GM03348 (cell line): ENCODE results near the gene GRIA4.
A peak's percentile ranks its signal among the peaks of the same experiment; 100 is the strongest.

ENCODE experiments used
- DNase-seq: peaks from one replicate; pipeline ENCODE4 v3.0.0; 2012; ENCODE audit warnings: low spot score

GRIA4 gene

GRCh38 chr11:105609832-105610781, at the start of gene GRIA4:
Gene GRIA4, plus strand, starts transcription at chr11:105610073. Its CDS starts 925 bp downstream, at chr11:105610998.
- peak; percentile 38 for DNase-seq

GRCh38 chr11:105573091-105573490, 36.8 kb upstream of the GRIA4 start:
- DNase-seq: no peak

- DNase-seq: no peak
Measured at GRCh38 chr11:105574974-105575373, 34.9 kb upstream of the GRIA4 start.

- no peak for DNase-seq
Measured at GRCh38 chr11:105577641-105578040, 32.2 kb upstream of the GRIA4 start.

- no peak for DNase-seq
Measured at GRCh38 chr11:105579111-105579510, 30.8 kb upstream of the GRIA4 start.

- DNase-seq: no peak
Measured at GRCh38 chr11:105582497-105582896, 27.4 kb upstream of the GRIA4 start.

- DNase-seq: peak; percentile 40
Measured at GRCh38 chr11:105588001-105588400, 21.9 kb upstream of the GRIA4 start.

GRCh38 chr11:105589346-105589745, 20.5 kb upstream of the GRIA4 start:
- DNase-seq: no peak

GRCh38 chr11:105592035-105592434, 17.8 kb upstream of the GRIA4 start:
- no peak for DNase-seq

- DNase-seq: no peak
Measured at GRCh38 chr11:105598371-105598770, 11.5 kb upstream of the GRIA4 start.

GRCh38 chr11:105603156-105603555, 6.7 kb upstream of the GRIA4 start:
- no peak for DNase-seq

- no peak for DNase-seq
Measured at GRCh38 chr11:105609341-105609781, 512 bp upstream of the GRIA4 start.

- DNase-seq: no peak
Measured at GRCh38 chr11:105610871-105611571, 1.1 kb downstream of the GRIA4 start.

- no peak for DNase-seq
Measured at GRCh38 chr11:105611572-105612441, 1.9 kb downstream of the GRIA4 start.

- DNase-seq: no peak
Measured at GRCh38 chr11:105612771-105613170, 2.9 kb downstream of the GRIA4 start.

- no peak for DNase-seq
Measured at GRCh38 chr11:105613183-105613582, 3.3 kb downstream of the GRIA4 start.

GRCh38 chr11:105618343-105618955, 8.6 kb downstream of the GRIA4 start:
- DNase-seq: no peak

- no peak for DNase-seq
Measured at GRCh38 chr11:105619556-105619955, 9.7 kb downstream of the GRIA4 start.

- DNase-seq: no peak
Measured at GRCh38 chr11:105622016-105622415, 12.1 kb downstream of the GRIA4 start.

GRCh38 chr11:105632316-105632715, 22.4 kb downstream of the GRIA4 start:
- no peak for DNase-seq

GRCh38 chr11:105635466-105635865, 25.6 kb downstream of the GRIA4 start:
- DNase-seq: no peak

- no peak for DNase-seq
Measured at GRCh38 chr11:105636496-105636895, 26.6 kb downstream of the GRIA4 start.
